K562 (cell line): ENCODE results near the gene TM2D3. TPM values are rescaled to one million over a fixed set of nuclear protein-coding genes. Genes with fewer than 3 reads are reported as not detected.
"Not testable (repeated sequence)": the region's sequence is repeated elsewhere in the genome, so short reads cannot be mapped to it uniquely, and the experiment has no call there.

ENCODE experiments used
- ATAC-seq: fragments of 200-7000 bp; cut with Tn5 transposase; 3 replicates; pipeline ENCODE4 v1.9.1; 2020; ENCODE audit warnings: moderate library complexity
- BruUV-seq: library from RNA; stranded (reverse); fragments of 400-500 nt; replicated peaks from 2 replicates; lab custom pipeline; 2021; lab: Mats Ljungman, UMichigan
- CTCF ChIA-PET: fragments of 300-600 bp; formaldehyde crosslinking; extraction: SDS; loops from one replicate; lab custom pipeline; 2021; ENCODE audit warnings: low intra/inter-chr PET ratio; lab: Yijun Ruan, JAX
- POLR2A ChIA-PET: fragments of 300-600, 350-650 bp; sonication (Branson Sonifier 250); formaldehyde crosslinking; extraction: SDS; loops from one replicate; lab custom pipeline; 2021; ENCODE audit warnings: antibody characterized with exemption, inconsistent platforms; lab: Yijun Ruan, JAX
- DNase-seq, 4 experiments: peaks; one replicate each; pipeline versions ENCODE4 v3.0.0 to v3.0.0-alpha.2; 2011 to 2018; ENCODE audit warnings: low spot score in 3 of 4, mixed read lengths in 3 of 4; ENCODE audit errors: extremely low read depth in 1 of 4
- FAIRE-seq: peaks from 2 replicates; lab custom pipeline; 2011; peaks lifted over from hg19 to GRCh38; lab: Jason Lieb, UNC
- H2AFZ ChIP-seq: 2 replicates; pipeline ENCODE4 v1.6.0; 2011; ENCODE audit warnings: low read depth, low read length, control low read depth, inconsistent platforms
- H3K27ac ChIP-seq: fragments of 200-600 bp; 3 replicates; pipeline ENCODE4 v1.8.0; 2011; ENCODE audit warnings: low read depth, mild to moderate bottlenecking, control low read depth, inconsistent platforms, low read length, moderate library complexity, mixed read lengths; ENCODE audit errors: extremely low read depth
- H3K27me3 ChIP-seq, 2 experiments: fragments of 300-600 bp in 1 of 2; 2 replicates in 1 of 2; 3 replicates in 1 of 2; pipeline versions ENCODE4 v1.6.0 to v1.8.0; 2011; ENCODE audit warnings: inconsistent platforms in 2 of 2, low read length in 2 of 2, mild to moderate bottlenecking in 1 of 2, mixed read lengths in 1 of 2, moderate library complexity in 1 of 2; ENCODE audit not compliant: control insufficient read depth in 2 of 2, insufficient read depth in 2 of 2
- H3K36me3 ChIP-seq: fragments of 300-600 bp; 3 replicates; pipeline ENCODE4 v1.8.0; 2011; ENCODE audit warnings: mild to moderate bottlenecking, low read length, inconsistent platforms; ENCODE audit not compliant: control insufficient read depth, insufficient read depth
- H3K4me1 ChIP-seq, 2 experiments: fragments of 200-600 bp in 1 of 2; replicated peaks in 1 of 2; 2 replicates in 1 of 2; 3 replicates in 1 of 2; pipeline versions ENCODE4 v1.5.1 to v1.8.0; 2011; ENCODE audit warnings: inconsistent platforms in 2 of 2, low read length in 2 of 2, mild to moderate bottlenecking in 1 of 2, mixed read lengths in 1 of 2, moderate library complexity in 1 of 2; ENCODE audit not compliant: control insufficient read depth in 2 of 2, insufficient read depth in 2 of 2
- H3K4me2 ChIP-seq: 2 replicates; pipeline ENCODE4 v1.6.1; 2011; ENCODE audit warnings: low read length, control low read depth, inconsistent platforms, mixed read lengths; ENCODE audit not compliant: insufficient read depth
- H3K4me3 ChIP-seq: fragments of 200-600 bp; sonication (generic), shearing (Covaris generic); 2 replicates; pipeline ENCODE4 v1.5.1; 2016; ENCODE audit warnings: control low read depth, inconsistent platforms
- H3K79me2 ChIP-seq: fragments of 200-600 bp; 3 replicates; pipeline ENCODE4 v1.8.0; 2011; ENCODE audit warnings: low read length, inconsistent platforms; ENCODE audit not compliant: control insufficient read depth, insufficient read depth
- H3K9ac ChIP-seq, 2 experiments: 2 replicates each; pipeline versions ENCODE4 v1.6.0 to v1.6.1; 2011; ENCODE audit warnings: low read depth in 2 of 2, low read length in 2 of 2, control low read depth in 1 of 2, inconsistent platforms in 1 of 2, mild to moderate bottlenecking in 1 of 2, mixed read lengths in 1 of 2; ENCODE audit not compliant: insufficient read depth in 1 of 2
- H3K9me1 ChIP-seq: one replicate; pipeline ENCODE4 v1.6.0; 2011; ENCODE audit warnings: inconsistent platforms, mild to moderate bottlenecking, low read length, moderate library complexity; ENCODE audit not compliant: control insufficient read depth, insufficient read depth
- H3K9me3 ChIP-seq: replicated peaks from 2 replicates; pipeline ENCODE4 v1.5.1; 2011; ENCODE audit warnings: low read depth, low read length, inconsistent platforms; ENCODE audit not compliant: control insufficient read depth, insufficient read depth
- H4K20me1 ChIP-seq: replicated peaks from 2 replicates; pipeline ENCODE4 v1.6.1; 2011; ENCODE audit warnings: low read length, inconsistent platforms, mixed read lengths; ENCODE audit not compliant: control insufficient read depth, insufficient read depth
- CHD4 ChIP-seq: fragments of 200-600 bp; sonication (generic); IDR thresholded peaks from 3 replicates; pipeline ENCODE4 v1.6.1; 2012; ENCODE audit warnings: low read depth, mild to moderate bottlenecking, mixed read lengths, low read length, inconsistent platforms; ENCODE audit not compliant: insufficient read depth, insufficient replicate concordance, poor library complexity, severe bottlenecking
- DNMT1 ChIP-seq: fragments of 450-650 bp; IDR thresholded peaks from 2 replicates; pipeline ENCODE4 v1.6.1; 2016; ENCODE audit warnings: antibody characterized with exemption, mild to moderate bottlenecking
- NEUROD1 ChIP-seq: fragments of 150-350 bp; IDR thresholded peaks from 2 replicates; pipeline ENCODE4 v1.6.1; 2014; ENCODE audit warnings: borderline replicate concordance, low read length, low read depth; ENCODE audit not compliant: partially characterized antibody
- POLR2AphosphoS5 ChIP-seq: IDR thresholded peaks from 2 replicates; pipeline ENCODE4 v1.6.1; 2011; ENCODE audit warnings: mild to moderate bottlenecking, low read depth, low read length, moderate library complexity; ENCODE audit not compliant: control insufficient read depth, insufficient read depth
- RBM15 ChIP-seq: fragments of 200-400 bp; formaldehyde crosslinking; IDR thresholded peaks from 2 replicates; pipeline ENCODE4 v1.6.1; 2018; ENCODE audit warnings: mild to moderate bottlenecking, low read length, moderate library complexity; ENCODE audit not compliant: insufficient read depth
- SMARCA5 ChIP-seq: fragments of 450-650 bp; IDR thresholded peaks from 2 replicates; pipeline ENCODE4 v1.6.1; 2016
- SPI1 ChIP-seq: IDR thresholded peaks from 2 replicates; pipeline ENCODE4 v1.6.1; 2011; ENCODE audit warnings: low read depth, low read length, control low read depth, borderline replicate concordance
- ZNF76 ChIP-seq: fragments of 250-450 bp; sonication (Bioruptor Pico); IDR thresholded peaks from 2 replicates; pipeline ENCODE4 v1.4.0; 2020; ENCODE audit warnings: mild to moderate bottlenecking, moderate library complexity, borderline replicate concordance
- ZNF830 ChIP-seq: fragments of 250-450 bp; sonication (Bioruptor Pico); IDR thresholded peaks from 2 replicates; pipeline ENCODE4 v1.5.0; 2021; ENCODE audit warnings: mild to moderate bottlenecking
- WGBS: fragments of 100-300 bp; shearing (Covaris generic); methylation state at CpG from one replicate; pipeline ENCODE4 v1.1.6; 2016; ENCODE audit warnings: low coverage, mixed read lengths; ENCODE audit not compliant: insufficient coverage; ENCODE audit errors: missing lambda C conversion rate; 5-methylcytosine and 5-hydroxymethylcytosine counted together
- in situ Hi-C: fragments of 300-500 bp; cut with MboI; formaldehyde crosslinking; loops from 4 replicates; pipeline ENCODE4 v1.15.0; 2018; ENCODE audit warnings: inconsistent platforms, mixed read lengths
- intact Hi-C: fragments of 100-400 bp; cut with micrococcal nuclease; formaldehyde crosslinking; loops from 2 replicates; pipeline ENCODE4 v1.14.2; 2022
- polyA plus RNA-seq, 8 experiments: library from polyadenylated mRNA; depleted of rRNA in 4 of 8; stranded (reverse) in 5 of 8; unstranded in 3 of 8; fragments of >200 nt; fragmentation: Nextera tagmentation in 2 of 8; fragmentation: Illumina TruSeq in 1 of 8; extraction: Ambion mirVana in 2 of 8; extraction: Trizol in 1 of 8; gene quantifications; 2 replicates each; pipeline versions ENCODE4 v1.2.1 to v1.2.3, GENCODE V29; 2011 to 2014; ENCODE audit warnings: inconsistent platforms in 1 of 8, missing spikeins in 1 of 8
- total RNA-seq, 7 experiments: library from RNA; depleted of rRNA in 6 of 7; stranded (reverse); fragments of >200 nt in 6 of 7; fragmentation: Illumina TruSeq in 2 of 7; extraction: Trizol in 2 of 7; gene quantifications; 2 replicates each; pipeline versions ENCODE4 v1.2.1 to v1.2.3, GENCODE V29; 2011 to 2021; ENCODE audit warnings: low replicate concordance in 1 of 7

The TM2D3 gene
- total and polyA plus RNA-seq, 9 of the 15 experiments (the other 6 are each of a cell fraction or from before 2014, with no cell fraction given), result 16.5 to 67.9 (median 31.3) TPM

DNA sequence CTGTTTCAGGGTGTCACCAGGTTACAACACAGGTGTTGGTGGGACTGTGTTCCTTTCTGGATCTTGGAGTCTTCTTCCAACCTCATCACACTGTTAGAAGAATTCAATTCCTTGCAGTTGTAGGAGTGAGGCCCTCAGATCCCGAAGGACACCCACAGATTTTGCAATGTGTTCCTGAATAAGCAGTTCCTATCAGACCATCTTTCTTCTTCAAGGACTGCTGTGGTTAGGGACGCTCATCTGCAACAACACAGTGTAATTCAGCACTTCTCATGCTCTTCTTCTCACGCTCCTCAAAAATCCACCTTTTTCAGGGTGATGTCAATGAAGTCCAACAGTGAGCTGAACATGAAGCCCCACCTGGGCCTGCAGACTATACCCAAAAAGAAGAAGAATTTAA is 18.8 kb downstream of the TM2D3 start:
- CTCF ChIA-PET, result no interaction called here
- Histone ChIP-seq H3K27ac (no peak overlapping the region), H3K9me1 (no peaks in the 10 kb centered on the region), H3K4me2 (no peak overlapping the region), H3K27me3 (no peaks in the 10 kb centered on the region), H2AFZ (no peak overlapping the region), H3K36me3 (no peaks in the 10 kb centered on the region), H3K9ac (no peak overlapping the region), H4K20me1 (no peaks in the 10 kb centered on the region), H3K4me3 (no peak overlapping the region), H3K79me2 (no peaks in the 10 kb centered on the region), H3K4me1 (no peaks in the 10 kb centered on the region; a peak in 1 of 5 replicates), H3K9me3 (no peaks in the 10 kb centered on the region)
- ATAC-seq (no peak), FAIRE-seq (no peak), DNase-seq (no peak)
- no peak for TF ChIP-seq ZNF830
- TF ChIP-seq POLR2AphosphoS5, result no peak
- no peak for TF ChIP-seq SMARCA5
- TF ChIP-seq DNMT1, result no peak
- TF ChIP-seq SPI1, result no peak
- TF ChIP-seq NEUROD1, result no peak
- no peak for TF ChIP-seq CHD4
- TF ChIP-seq RBM15, result no peak
- TF ChIP-seq ZNF76 (CRISPR knock-in tag), result no peak
- BruUV-seq, result no TSS peak
- POLR2A ChIA-PET, result no interaction called here
- in situ Hi-C loops (no loop called here), intact Hi-C loops (no loop called here)
- WGBS, result 35% methylated on average over 3 of the region's 3 CpGs

DNA sequence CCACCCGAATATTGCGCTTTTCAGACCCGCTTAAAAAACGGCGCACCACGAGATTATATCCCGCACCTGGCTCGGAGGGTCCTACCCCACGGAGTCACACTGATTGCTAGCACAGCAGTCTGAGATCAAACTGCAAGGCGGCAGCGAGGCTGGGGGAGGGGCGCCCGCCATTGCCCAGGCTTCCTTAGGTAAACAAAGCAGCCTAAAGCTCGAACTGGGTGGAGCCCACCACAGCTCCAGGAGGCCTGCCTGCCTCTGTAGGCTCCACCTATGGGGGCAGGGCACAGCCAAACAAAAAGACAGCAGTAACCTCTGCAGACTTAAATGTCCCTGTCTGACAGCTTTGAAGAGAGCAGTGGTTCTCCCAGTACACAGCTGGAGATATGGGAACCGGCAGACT is 25.5 kb downstream of the TM2D3 start:
- H3K36me3 ChIP-seq, H3K27me3 ChIP-seq, H3K4me3 ChIP-seq, H3K27ac ChIP-seq, ATAC-seq, H4K20me1 ChIP-seq, CTCF ChIA-PET, BruUV-seq, H3K79me2 ChIP-seq, POLR2A ChIA-PET, H3K9me1 ChIP-seq, H3K9ac ChIP-seq, FAIRE-seq, H3K4me1 ChIP-seq, intact Hi-C loops, H2AFZ ChIP-seq, DNase-seq, H3K4me2 ChIP-seq, in situ Hi-C loops: not testable (repeated sequence)
- 54% methylated on average over 13 of the region's 15 CpGs for WGBS
- H3K9me3 ChIP-seq, result peaks cover 10% of the 10 kb centered on the region
